HG03064 (cell line): ENCODE data around the gene GNMT.
"Not testable (repeated sequence)": the region's sequence is repeated elsewhere in the genome, so short reads cannot be mapped to it uniquely, and the experiment has no call there.

Source experiments
- ATAC-seq: cut with Tn5 transposase; IDR thresholded peaks from one replicate; pipeline ENCODE4 v1.9.1; 2021; ENCODE audit warnings: low read depth; ENCODE audit not compliant: unreplicated experiment

The GNMT gene

DNA sequence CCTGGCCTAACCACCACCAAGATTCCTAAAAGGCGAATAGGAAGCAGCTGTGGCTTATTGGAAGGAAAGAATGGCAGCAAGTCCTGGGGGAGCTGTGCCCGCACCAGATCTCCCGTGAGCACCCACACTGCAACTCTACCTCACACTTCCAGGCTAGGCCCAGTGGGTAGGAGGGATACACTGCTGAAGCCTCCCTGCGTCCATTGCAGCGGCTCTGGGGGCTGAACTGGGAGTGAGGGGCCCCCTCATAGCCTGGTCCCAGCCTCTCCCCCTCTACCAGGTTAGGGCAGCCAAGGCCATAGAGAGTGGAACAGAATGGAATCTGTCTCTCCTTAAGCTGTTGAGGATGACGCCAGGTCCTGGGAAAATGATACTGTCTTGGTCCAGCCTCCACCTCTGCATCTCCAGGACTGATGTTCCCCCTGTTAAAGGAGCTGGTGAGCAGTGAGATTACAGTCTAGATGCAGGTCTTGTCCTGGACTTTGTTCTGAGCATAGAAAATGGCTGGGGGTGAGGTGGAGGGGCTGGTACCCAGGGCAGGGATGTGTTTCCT is 20.0 kb upstream of the GNMT start:
- ATAC-seq = no peak

DNA sequence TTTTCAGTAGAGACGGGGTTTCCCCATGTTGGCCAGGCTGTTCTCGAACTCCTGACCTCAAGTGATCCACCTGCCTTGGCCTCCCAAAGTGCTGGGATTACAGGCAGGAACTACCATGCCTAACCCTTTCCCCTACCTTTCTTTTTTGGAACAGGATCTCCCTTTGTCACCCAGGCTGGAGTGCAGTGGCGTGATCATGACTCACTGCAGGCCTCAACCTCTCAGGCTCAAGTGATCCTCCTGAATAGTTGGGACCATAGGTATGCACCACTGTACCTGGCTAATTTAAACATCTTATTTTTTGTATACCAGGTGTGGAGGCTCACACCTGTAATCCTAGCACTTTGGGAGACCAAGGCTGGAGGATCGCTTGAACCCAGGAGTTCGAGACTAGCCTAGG is 19.2 kb upstream of the GNMT start:
- not testable (repeated sequence) for ATAC-seq

DNA sequence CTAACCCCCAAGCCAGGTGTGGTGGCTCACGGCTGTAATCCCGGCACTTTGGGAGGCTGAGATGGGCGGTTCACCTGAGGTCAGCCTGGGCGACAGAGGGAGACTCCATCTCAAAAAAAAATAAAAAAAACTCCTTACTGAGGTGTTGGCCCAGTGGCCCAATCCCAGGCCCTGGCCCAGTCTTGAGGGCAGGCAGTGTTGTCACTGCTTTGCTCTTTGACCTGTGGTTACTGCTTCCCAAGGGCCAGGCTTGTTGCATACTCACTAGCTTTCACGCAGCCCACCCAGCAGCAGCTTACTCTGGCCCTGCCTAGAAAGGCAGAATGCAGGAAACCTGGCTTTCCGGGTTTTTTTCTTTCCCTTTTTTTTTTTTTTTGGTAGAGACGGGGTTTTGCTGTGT is 18.1 kb upstream of the GNMT start:
- ATAC-seq = no peak

DNA sequence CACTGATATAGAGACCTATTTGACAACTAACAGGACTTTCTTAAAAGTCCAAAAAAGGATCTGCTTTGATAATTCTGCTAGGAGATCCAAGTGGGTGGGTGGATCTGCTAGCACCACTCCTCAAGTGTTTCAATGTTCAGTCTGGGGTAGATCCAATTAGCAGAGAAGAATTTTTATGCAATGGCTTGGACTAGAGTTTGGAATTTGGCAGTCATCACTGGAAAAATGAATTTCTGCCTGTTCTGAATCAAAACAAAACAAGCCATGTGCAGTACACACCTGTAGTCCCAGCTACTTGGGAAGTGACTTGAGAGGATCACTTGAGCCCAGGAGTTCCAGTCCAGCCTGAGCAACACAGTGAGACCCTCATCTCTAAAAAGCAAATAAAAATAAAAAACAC is 12.6 kb upstream of the GNMT start:
- ATAC-seq = no peak

DNA sequence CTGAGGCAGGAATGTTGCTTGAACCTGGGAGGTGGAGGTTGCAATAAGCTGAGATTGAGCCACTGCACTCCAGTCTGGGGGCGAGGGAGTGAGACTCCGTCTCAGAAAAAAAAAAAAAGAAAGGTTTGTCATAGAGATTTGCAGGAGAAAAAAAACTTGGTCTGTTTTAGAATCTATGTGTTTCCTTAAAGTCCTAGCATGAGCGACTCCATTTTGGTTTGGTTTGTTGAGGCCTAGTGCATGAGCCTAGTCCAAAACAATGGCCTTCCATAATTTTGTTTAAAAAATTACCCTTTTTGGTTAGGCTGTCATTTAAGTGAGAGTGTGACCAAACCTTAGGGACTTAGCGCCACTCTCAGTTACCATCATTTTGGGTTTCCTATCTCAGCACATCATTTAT is 8.2 kb upstream of the GNMT start:
- no peak for ATAC-seq

DNA sequence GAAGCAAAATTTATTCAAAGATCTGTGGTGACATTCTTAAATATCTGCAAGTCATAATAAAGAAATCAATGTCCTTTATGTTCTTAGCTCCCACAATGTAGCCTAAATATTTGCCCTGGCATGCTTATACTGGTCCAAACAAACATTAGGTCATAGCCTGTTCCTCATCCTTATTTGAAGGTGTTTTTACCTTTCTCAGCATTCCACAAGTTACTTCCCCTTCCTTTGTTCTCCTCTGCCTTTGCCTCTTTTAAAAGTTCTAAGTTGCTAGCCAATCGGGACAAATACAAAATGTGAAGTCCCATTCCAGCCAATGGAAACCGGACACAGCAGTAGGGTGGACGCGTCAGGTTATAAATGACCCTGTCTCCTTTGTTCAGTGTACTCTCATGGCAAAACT is 6.1 kb upstream of the GNMT start:
- ATAC-seq = not testable (repeated sequence)

DNA sequence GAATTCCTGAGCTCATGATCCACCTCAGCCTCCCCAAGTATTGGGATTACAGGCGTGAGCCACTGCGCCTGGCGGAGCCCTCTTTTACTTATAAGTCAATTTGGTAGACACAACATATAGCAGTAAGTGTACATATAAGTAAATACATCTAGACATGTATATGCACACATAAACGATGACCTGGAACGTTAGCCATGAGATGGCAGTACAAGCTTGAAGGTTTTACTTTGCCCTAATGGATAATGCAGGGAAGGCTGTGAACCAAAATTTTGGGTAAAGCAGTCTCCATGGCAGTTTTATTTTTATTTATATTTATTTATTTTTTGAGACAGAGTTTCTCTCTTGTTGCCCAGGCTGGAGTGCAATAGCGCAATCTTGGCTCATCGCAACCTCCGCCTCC is 2.4 kb upstream of the GNMT start:
- ATAC-seq = no peak

DNA sequence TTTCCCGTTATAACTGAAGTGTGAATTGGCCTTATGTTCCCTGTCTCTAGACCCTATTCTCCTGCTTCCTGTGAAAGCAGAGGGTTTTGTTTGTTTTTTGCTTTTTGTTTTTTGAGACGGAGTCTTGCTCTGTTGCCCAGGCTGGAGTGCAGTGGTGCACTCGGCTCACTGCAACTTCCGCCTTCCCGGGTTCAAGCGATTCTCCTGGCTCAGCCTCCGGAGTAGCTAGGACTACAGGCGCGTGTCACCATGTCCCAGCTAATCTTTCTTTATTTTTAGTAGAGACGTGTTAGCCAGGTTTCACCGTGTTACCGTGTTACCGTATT is 674 bp upstream of the GNMT start:
- no peak for ATAC-seq

DNA sequence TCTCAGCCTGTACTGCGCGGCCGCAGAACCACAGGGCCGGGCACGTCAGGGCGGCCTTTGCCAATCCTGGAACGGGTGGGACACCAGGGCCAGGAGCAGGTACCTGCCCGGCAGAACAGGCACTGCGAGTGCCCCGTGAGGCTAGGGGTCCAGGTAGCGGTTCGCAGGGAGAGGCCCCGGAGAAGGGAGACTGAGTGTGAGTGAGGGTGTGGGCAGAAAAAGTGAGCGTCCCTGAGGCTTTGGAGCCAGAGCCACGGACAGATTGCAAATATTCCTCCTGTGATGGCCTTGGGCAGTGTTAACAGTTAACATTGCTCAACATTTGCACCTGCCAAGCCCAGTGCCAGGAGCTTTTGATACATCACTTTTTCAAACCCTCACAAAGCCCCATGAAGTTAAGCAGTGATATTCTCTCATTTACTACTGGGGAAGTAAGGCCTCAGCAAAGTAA is 491 bp downstream of the GNMT start:
- ATAC-seq = no peak

DNA sequence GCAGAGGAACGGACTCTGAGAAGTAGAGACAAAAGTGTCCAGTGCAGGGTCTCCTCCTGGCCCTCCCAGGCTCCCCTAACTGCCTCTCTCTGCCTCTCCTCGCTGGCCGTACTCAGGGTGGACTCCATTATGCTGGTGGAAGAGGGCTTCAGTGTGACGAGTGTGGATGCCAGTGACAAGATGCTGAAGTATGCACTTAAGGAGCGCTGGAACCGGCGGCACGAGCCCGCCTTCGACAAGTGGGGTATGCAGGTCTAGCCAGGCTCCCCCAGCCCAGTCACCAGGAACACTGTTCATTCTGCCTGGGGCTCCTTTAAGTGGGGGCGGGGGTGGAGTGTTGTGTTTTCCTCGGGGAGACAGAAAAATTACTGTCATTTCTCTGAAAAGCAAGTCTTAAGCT is 1.5 kb downstream of the GNMT start:
- no peak for ATAC-seq

DNA sequence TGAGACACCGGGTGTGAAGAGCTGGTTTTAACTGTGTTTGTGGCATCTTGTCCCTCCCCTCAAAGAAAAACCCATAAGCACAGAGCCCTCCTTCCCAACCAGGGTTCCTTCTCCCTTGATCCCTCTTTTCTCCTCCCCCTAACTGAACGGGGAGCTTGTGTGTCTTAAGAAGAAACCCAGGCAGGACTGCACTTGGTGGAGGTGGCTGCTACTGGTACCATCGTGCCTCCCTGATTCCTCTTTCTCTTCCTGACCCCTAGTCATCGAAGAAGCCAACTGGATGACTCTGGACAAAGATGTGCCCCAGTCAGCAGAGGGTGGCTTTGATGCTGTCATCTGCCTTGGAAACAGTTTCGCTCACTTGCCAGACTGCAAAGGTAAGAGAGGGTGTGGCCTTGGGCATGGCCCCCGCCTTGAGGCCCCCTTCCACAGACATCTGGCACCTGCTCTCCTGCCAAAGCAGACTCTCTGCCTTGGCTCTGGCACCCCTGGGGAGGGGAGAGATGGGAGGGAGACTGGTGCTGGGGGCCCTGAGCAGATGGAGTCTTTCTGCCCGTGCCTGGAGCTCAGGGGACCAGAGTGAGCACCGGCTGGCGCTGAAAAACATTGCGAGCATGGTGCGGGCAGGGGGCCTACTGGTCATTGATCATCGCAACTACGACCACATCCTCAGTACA is 2.1 kb downstream of the GNMT start:
- no peak for ATAC-seq

DNA sequence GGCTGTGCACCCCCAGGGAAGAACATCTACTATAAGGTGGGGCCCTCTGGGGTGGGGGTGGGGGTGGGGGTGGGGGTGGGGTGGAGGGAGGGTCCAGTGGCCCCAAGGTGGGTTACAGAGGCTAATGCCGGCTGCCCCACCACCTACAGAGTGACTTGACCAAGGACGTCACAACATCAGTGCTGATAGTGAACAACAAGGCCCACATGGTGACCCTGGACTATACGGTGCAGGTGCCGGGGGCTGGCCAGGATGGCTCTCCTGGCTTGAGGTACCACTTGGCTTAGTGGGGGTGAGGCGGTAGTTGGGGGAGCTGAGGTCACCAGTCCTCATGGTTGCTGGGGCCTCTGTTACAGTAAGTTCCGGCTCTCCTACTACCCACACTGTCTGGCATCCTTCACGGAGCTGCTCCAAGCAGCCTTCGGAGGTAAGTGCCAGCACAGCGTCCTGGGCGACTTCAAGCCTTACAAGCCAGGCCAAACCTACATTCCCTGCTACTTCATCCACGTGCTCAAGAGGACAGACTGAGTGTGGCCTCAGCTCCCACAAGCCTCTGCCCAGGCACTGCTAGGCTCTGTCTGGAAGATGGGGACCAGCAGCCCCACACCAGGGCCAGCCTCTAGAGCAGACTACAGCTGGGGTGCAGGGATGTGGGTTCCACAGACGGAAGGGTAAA is 2.8 kb downstream of the GNMT start:
- ATAC-seq = no peak

DNA sequence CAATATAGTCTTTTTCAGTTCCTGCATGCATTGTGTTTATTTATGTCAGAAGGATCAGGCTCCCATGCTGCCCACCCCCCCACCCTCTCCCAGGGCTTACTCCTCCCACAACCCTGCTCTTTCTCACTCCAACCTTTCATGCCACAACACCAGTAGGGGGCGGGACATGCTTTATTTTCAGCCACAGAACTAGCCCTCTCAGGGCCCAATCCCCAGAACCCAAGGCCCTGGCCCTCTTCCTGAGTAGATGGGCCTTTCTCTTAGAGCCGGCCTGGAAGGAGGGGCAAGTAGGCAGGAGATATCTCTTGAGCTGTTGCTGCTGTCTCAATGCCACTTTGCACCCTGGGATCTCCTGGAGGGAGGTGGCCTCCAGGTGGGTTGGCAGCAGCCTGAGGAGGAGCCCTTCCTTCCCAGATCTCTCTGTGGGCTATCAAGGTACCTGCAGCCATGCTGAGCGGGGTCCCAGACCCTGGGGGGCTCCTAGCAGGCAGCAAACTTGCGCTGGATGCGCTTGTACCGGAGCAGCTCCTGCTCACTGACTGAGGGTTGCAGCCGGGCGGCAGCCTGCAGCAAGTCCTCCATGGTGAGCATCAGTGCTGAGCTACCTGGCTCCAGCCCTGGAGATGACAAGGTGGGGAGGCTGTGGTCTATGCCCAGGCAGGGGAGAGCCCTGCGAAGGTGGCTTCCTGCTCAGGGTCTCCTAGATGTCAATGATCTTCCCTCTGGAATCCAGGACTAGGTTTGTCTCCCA is 3.5 kb downstream of the GNMT start:
- ATAC-seq = no peak

DNA sequence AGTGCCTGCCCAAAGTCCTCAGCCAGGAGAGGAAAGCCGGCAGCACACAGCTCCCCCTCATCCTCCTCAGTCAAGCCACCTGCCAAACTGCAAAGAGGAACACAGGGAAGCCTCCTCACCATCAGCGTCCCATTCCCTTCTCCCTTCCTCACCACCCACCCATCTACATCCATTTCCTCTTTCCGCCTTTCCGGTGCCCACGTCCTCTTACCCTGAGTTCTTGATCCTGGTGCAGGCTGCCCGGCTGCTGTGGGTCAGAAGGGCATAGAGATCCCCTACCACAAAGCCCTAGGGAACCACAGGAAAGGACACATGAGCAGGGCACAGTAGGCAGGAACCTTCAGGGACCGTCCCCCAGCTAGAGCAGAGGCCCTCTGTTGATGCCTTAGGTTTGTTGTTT is 6.0 kb downstream of the GNMT start:
- no peak for ATAC-seq

DNA sequence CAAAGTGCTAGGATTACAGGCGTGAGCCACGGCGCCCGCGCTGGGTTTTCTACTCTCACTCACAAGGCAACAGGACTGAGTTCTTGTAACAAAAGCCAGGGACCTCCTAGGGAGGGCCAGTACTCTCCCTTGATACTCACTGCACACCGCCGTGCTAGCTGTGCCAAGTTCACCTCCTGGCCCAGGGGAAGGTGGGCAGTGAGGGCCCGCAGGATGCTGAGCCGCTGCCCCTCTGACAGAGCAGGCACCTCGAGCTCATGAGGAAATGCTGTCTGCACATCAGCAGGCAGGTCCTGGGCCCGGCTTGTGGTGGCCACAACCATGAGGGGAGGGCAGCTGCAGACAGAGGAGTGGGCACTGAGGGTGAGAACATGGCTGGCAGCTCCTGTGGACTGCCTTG is 6.7 kb downstream of the GNMT start:
- no peak for ATAC-seq

DNA sequence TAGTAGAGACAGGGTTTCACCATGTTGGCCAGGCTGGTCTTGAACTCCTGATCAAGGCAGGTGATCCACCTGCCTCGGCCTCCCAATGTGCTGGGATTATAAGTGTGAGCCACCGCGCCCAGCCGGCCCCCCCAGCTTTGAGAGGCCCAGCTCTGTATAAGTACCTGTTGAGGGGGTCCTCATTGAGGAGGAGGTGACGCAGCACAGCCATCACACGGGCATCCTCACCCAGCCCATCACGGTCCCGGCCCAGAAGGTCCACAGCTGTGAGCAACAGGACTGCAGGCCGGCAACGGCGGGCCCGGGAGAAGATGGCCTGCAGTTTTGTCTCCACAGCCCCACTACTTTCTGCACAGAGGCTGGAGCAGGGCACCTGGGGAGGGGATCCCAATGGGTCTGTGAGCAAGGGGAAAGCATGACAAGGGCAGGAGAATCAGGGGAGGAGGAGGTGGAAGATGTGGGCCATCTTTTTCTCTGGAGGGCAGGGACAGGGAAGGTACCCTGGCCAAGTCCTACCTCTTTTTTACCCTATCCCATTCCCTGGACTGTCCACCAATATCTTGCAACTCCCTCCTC is 7.7 kb downstream of the GNMT start:
- ATAC-seq = no peak

DNA sequence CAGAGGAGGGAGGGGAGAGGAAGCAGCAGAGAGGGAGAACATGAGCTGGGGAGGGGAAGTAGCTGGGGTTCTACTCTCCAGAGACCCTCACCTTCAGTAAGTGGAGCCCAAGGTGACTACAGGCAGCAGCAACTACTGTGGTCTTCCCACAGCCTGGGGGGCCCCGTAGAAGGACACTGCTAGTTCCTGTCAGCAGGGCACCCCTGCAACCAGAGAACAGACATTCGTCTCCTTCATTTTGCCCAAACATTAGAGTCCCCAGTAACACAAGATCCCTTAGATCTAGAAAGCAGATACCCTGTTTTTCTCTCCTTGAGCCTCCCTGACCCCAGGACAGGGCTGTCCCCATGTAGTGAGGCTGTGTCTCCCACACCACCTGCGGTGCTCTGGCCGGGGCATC is 8.2 kb downstream of the GNMT start:
- no peak for ATAC-seq

DNA sequence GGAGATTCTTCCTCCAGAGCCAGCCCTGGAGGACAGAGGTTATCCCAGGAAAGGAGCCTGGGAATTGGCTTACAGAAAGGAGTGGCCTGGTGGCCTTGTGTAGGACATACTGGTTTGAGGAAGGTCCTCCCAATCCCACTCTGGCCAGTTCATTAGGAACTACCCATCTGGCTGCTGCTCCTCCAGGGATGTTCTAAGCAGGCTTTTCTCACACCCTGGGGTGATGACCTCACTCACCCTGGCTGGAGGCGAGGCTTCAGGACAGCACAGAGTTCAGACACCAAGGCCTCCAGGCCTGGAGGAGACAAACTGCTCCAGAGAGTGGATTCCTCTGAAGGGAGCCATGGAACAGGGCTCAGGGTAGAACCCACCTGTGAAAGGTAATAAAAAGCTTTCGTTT is 8.9 kb downstream of the GNMT start:
- no peak for ATAC-seq

DNA sequence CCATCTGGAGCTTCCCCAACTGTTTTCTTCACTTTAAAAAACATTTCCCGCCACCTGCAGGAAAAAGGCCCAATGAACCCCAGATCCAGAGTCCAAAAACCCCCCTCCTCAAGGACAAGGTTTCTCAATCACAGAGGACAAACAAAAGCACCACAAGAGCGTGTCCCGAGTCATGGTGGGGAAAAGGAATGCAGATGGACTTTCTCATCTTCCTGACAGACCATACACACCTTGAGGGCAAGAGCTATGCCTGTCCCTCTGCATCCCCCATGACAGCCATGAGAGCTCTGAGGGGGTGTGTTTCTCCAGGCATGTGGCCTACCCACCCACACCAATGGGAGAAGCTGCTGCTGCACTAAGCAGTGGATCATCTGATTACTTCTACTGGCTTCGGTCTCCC is 9.4 kb downstream of the GNMT start:
- no peak for ATAC-seq

DNA sequence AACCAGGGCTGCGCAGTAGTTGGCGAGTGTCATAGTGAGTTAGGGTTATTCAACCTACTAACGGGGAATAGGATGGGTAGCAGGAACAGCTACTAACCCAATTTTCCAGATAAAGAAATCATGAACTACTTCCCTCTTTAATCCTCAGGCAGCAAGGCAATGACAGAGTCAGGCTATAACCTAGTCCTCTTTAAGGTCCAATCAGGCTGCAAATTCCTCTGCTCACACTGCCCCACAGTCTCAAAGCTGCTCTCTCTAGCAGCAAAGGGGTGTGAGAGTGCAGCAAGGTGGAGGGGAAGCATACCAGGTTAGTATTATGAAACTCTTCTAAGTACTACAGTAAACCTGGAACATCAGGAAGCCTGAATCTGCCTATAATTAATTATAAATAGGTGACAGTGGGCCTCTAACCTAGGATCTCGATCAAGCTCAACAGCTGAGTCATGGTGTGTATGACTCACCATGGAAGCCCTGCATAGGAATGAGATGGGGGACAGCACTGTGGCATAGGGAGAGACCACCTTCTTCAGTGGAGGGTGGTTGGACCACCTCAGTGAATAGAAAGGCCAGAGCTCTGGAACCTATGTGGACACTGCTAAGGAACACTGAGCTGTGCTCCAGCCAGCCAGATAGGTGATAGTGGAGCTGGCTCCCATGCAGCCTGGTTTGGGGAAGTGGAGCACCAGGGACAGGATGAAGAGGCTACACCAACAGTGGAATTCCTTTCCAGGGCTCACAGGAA is 10.5 kb downstream of the GNMT start:
- ATAC-seq = no peak
